Cardiac muscle cell (in vitro differentiated cells and primary cell): Measurements from ENCODE around the gene STK40. TPM values are rescaled to one million over a fixed set of nuclear protein-coding genes. Genes with fewer than 3 reads are reported as not detected.
A peak's percentile ranks its signal among the peaks of the same experiment; 100 is the strongest.

Experiments used
- DNase-seq, 2 donors: peaks; one replicate each; pipeline versions ENCODE4 v3.0.0 to v3.0.0-alpha.2; 2010 to 2017; ENCODE audit warnings: low read depth in 1 of 2, low spot score in 1 of 2
- H3K27ac ChIP-seq: fragments of 200-600 bp; sonication (generic); 2 replicates; pipeline ENCODE4 v1.5.1; 2016
- H3K27me3 ChIP-seq: fragments of 200-600 bp; sonication (generic); 2 replicates; pipeline ENCODE4 v1.6.0; 2016; ENCODE audit warnings: control low read depth
- H3K36me3 ChIP-seq: fragments of 200-600 bp; sonication (generic); 2 replicates; pipeline ENCODE4 v1.5.1; 2016; ENCODE audit warnings: control low read depth
- H3K4me1 ChIP-seq: fragments of 200-600 bp; sonication (generic); 2 replicates; pipeline ENCODE4 v1.8.1; 2017; ENCODE audit warnings: low read depth, mild to moderate bottlenecking, mixed run types
- H3K4me3 ChIP-seq: fragments of 200-600 bp; sonication (generic); 2 replicates; pipeline ENCODE4 v1.5.1; 2016; ENCODE audit warnings: mild to moderate bottlenecking
- H3K9me3 ChIP-seq: fragments of 200-600 bp; sonication (generic); 2 replicates; pipeline ENCODE4 v1.5.1; 2017; ENCODE audit warnings: low read depth, mild to moderate bottlenecking, control low read depth
- CTCF ChIP-seq: IDR thresholded peaks from 2 replicates; pipeline ENCODE4 v1.5.1; 2012; ENCODE audit warnings: low read depth, mild to moderate bottlenecking, low read length
- polyA plus RNA-seq: library from polyadenylated mRNA; unstranded; fragments of >200 nt; fragmentation: Nextera tagmentation; extraction: Ambion mirVana; gene quantifications from 2 replicates; pipeline ENCODE4 v1.2.1, GENCODE V29; 2016
- total RNA-seq: library from RNA; depleted of rRNA; stranded (reverse); fragments of >200 nt; gene quantifications from 2 replicates; pipeline ENCODE4 v1.2.3, GENCODE V29; 2016

Gene STK40
- total and polyA plus RNA-seq, 2 experiments from 2014 or later: 37.0 to 51.1 TPM

- Histone ChIP-seq H3K27me3 (no peaks in the 10 kb centered on the region), H3K4me1 (no peaks in the 10 kb centered on the region), H3K27ac (no peak overlapping the region), H3K4me3 (no peak overlapping the region), H3K9me3 (no peaks in the 10 kb centered on the region), H3K36me3 (no peaks in the 10 kb centered on the region)
- TF ChIP-seq CTCF: peak; percentile 75
- DNase-seq: peak in 1 of 2 donors; percentile 73
Observed at GRCh38 chr1:36342426-36343185, 43.1 kb downstream of the STK40 start.

GRCh38 chr1:36341626-36342320, 44.0 kb downstream of the STK40 start:
- Histone ChIP-seq H3K36me3 (no peaks in the 10 kb centered on the region), H3K27ac (no peak overlapping the region), H3K27me3 (no peaks in the 10 kb centered on the region), H3K4me1 (no peaks in the 10 kb centered on the region), H3K4me3 (no peak overlapping the region), H3K9me3 (no peaks in the 10 kb centered on the region)
- TF ChIP-seq CTCF: no peak
- no peak for DNase-seq

- no peak overlapping the region for H3K4me3 ChIP-seq
- peak overlapping the region; percentile 32 for H3K27ac ChIP-seq
- H3K9me3 ChIP-seq: no peaks in the 10 kb centered on the region
- TF ChIP-seq CTCF: no peak
- no peaks in the 10 kb centered on the region for H3K27me3 ChIP-seq
- no peak for DNase-seq
- H3K36me3 ChIP-seq: no peaks in the 10 kb centered on the region
- no peaks in the 10 kb centered on the region for H3K4me1 ChIP-seq
Observed at GRCh38 chr1:36339615-36340014, 46.1 kb downstream of the STK40 start.

GRCh38 chr1:36339215-36339614, 46.5 kb downstream of the STK40 start:
- H3K4me1 ChIP-seq: no peaks in the 10 kb centered on the region
- no peaks in the 10 kb centered on the region for H3K36me3 ChIP-seq
- H3K27ac ChIP-seq: peak overlapping the region; percentile 32
- no peak for TF ChIP-seq CTCF
- DNase-seq: no peak
- no peaks in the 10 kb centered on the region for H3K27me3 ChIP-seq
- no peak overlapping the region for H3K4me3 ChIP-seq
- H3K9me3 ChIP-seq: no peaks in the 10 kb centered on the region

GRCh38 chr1:36337830-36338229, 47.9 kb downstream of the STK40 start:
- Histone ChIP-seq H3K36me3 (no peaks in the 10 kb centered on the region), H3K4me1 (no peaks in the 10 kb centered on the region), H3K27ac (no peak overlapping the region), H3K9me3 (no peaks in the 10 kb centered on the region), H3K4me3 (no peak overlapping the region), H3K27me3 (no peaks in the 10 kb centered on the region)
- no peak for TF ChIP-seq CTCF
- no peak for DNase-seq
